GM19023 (cell line): Measurements from ENCODE around the gene GAS7.

Source experiments
- ATAC-seq: cut with Tn5 transposase; IDR thresholded peaks from one replicate; pipeline ENCODE4 v1.9.1; 2021; ENCODE audit warnings: mild to moderate bottlenecking, moderate library complexity; ENCODE audit not compliant: unreplicated experiment

The GAS7 gene

GRCh38 chr17:9994761-9995160 lies 203.6 kb downstream of the GAS7 start:
- ATAC-seq, result no peak

GRCh38 chr17:9991796-9992195 lies 206.6 kb downstream of the GAS7 start:
- no peak for ATAC-seq

DNA sequence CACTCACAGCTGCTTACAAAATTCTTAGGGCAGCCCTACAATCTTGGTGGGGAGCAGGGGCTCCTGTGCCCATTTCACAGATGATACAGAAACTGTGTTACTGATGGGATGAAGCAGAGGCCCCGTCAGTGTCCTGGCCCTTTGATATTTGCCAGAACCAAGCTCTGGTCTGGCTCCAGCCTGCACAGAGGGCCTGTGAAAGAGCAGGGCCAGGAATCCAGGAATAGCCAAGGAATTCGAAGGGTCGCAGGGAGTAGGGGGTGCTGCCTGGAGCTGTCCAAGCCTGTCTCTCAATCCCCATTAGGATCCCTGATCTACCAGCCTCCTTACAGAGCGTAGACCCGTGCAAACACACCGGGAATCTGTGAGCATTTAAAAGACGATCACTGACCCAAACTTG lies 207.1 kb downstream of the GAS7 start:
- no peak for ATAC-seq

DNA sequence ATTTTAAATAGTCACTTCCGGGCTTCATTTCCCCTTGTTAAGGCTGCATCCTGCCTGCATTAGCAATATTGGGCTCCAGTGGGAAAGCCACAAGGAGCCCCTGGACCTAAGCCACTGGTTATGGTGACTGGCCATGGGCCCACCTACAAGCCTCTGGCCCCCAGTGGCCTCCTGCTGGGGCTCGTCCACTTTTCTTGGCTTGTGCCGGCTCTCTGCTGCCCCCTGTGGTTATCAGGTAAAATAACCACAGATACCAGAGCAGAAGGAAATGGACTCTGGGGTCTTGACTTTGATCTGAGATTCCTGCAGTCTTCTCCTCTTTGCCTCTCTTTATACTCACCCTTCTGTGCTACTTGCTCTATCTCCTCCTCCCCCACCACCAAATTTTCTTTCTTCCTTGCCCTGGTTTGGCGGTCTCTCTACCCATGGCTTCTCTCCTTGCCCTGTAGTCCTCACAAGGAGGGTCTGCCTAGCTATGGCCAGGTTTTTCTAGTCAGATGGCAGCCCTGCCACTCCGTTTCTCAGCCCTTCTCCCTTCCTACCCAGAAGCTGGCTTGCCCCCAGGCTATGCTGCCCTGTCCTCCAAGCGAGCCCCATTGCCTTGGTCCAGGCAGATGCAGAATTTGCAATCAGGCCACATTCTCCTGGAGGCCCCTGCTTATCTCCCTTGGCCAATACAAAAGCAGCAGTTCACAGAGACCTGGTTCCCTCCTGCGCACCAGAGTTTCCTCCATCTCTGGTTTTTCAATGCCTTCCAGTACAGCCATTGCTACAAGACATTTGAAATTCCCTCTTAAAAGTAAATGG lies 210.4 kb downstream of the GAS7 start:
- ATAC-seq, result no peak

DNA sequence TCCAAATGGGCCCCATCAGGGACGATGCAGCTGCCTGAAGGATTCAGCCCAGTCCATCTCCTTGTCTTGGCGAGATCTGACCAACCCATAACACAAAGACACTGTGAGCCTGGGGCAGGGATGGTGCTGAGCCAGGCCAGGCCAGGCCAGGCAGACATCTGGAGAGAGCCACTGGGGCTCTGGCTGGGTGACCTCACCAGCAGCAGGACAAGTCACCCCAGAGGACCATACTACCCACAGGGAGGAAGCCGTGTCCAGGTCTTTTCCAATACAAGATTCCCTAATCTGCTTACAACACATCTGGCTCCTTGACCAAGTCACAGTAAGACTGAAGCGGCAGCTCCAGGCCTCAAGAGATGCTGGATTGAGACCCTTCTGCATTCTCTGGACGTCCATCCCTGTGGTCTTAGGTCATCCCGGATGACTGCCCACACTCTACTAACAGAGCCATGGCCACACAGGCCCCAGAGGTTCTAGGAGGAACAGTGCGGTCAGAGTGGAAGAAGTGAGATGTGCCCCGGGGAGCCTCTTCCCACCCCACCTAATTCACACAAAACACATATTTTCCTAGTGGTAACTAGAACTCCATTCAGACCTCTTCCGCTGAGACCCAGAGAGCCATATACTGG lies 211.5 kb downstream of the GAS7 start:
- ATAC-seq, result no peak

- ATAC-seq, result no peak
Measured at GRCh38 chr17:9985646-9986045, 212.8 kb downstream of the GAS7 start.

DNA sequence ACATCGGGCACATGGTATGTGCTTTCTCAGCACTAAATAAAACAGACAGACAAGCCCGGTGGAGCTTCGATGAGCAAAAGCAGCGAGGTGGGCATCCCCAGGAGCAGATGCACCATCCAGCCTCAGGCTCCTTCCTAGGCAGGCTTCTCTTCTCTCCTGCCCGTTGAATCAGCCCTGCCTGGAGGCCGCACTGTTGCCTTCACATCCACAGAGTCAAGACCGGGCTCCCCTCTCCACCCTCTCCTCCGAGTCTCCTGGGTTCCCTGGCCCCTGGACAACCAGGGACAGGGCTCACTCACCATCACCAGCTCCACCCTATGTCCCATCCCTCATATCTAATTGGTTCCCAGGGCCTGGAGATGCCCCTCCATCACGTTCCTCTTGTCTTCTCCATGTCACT lies 213.6 kb downstream of the GAS7 start:
- no peak for ATAC-seq

DNA sequence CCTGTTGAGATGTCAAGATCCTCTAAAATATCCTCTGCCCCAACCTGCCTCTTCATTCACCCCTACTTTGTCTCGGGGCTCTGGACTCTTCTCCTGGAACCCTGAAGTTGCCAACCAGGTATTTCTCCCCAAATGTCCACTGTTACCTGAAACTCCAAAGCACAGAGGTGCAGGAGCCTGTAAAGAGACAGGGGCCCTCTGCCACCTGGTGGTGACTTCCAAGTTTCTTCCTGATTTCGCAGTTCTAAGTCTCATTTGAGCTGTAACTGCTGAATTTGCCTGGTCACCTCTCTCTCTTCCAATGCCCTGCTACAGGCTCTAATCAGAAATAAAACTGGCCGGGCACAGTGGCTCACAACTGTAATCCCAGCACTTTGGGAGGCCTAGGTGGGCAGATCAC lies 216.2 kb downstream of the GAS7 start:
- ATAC-seq, result no peak

- ATAC-seq, result no peak
Measured at GRCh38 chr17:9981344-9981915, 217.0 kb downstream of the GAS7 start.

- ATAC-seq, result no peak
Measured at GRCh38 chr17:9979463-9979995, 218.9 kb downstream of the GAS7 start.

DNA sequence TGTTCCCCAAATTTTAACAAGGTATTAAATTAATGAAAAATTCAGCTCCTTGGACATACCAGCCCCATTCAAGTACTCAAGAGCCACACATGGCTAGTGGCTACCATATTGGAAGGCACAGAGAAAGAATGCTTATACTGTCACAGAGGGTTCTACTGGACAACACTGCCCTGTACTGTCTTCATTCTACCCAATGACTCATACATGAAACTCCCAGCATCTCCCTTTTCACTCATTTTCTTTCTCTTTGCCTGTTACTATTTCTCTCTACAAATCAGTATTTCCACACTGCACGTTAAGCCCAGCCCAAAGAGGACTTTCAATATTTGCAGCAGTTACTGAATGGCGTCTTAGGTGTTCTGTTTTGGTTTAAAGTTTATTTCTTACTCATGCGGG lies 221.2 kb downstream of the GAS7 start:
- ATAC-seq, result no peak

DNA sequence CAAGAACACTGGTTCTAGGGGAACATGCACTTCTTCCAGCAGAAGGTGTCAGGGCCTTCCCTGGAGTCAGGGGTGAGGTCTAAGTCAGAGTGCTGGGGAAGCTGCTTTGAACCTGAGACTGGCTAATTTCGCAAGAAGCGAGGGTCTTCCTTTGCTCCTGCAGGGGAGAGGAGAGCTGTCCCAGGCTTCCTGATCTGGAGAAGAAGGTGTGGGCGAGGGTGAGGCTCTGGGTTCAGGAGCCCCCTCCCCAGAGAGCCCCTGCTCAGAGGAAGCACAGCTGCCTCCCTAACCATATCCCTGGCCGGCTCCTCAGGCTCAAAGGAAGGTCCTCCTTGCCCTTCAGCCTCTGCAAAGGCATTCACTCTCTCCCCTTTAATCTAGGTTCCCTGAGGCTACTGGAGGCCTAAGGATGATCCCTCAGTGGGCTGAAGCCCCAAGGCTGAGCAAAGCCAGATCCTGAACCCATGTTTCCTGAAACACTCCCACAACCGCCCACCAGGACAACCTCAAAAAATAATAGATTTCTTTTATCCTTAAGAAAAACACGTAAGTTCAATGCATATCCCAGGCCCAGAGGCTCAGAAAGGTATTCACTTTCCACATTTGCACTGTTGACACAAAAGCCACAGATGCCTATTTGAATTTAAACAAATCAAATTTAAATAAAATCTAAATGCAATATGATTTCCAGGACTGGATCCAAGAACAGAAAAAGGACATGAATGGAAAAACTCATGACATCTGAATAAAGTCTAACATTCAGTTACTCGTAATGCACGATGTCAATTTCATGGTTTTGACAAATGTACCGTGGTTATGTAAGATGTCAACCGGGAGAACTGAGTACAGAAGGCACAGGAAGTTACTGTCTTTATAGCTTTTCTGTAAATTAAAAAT lies 221.9 kb downstream of the GAS7 start:
- ATAC-seq, result no peak

GRCh38 chr17:9974448-9975381 lies 223.7 kb downstream of the GAS7 start:
- no peak for ATAC-seq

- ATAC-seq, result no peak
Measured at GRCh38 chr17:9973669-9974447, 224.5 kb downstream of the GAS7 start.

- no peak for ATAC-seq
Measured at GRCh38 chr17:9971991-9972390, 226.4 kb downstream of the GAS7 start.

DNA sequence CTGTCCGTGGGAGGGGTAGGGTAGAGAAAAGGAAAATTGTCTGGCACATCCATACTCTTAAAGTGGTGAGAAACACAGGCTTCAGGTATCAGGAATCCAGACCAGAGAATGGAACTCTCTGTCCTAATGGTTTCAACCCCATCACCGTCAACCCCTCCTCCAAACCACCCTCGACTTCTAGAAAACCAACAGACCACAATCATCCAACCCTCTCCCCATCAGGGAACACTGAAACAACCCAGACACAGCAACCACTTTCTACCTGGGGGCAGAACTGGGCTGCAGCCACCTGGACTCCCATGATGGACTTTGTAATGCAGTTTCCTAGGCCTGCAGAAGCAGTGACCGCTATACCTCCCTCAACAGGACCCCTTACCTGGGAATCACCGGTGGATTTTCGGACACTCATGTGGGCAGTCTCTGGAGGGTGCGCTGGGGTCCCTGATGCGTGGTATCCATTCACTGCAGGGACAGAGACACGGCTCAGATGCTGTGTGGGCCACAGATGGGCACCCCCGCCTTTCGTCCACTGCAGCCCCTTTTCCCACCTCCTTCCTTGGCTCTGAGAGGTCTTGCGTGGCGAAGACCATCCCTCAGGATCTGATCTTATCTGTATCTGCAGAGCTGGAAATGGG lies 229.0 kb downstream of the GAS7 start:
- no peak for ATAC-seq

GRCh38 chr17:9968881-9969280 lies 229.5 kb downstream of the GAS7 start:
- no peak for ATAC-seq

DNA sequence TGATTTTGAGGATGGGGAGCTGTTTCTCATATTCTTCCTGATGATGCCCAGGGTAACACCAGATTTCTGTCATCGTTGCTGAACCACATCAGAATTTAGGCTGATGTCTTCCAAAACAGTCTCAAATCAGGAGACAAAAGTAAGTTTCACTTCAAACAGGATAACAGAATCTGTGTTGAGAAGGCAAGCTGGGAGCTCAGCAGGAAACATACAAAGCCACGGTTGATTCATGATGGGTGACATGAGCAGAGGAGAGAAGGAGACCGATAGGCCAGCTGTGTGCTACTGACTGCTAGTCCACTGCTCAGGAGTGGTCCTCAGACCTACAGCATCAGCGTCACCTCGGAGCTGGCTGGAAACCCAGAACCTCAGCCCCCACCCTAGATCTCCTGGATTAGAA lies 230.4 kb downstream of the GAS7 start:
- ATAC-seq, result no peak
